Fibroblast of the conjunctiva (primary cell): ENCODE measurements around the gene EHMT1.

Experiments used
- DNase-seq: peaks from one replicate; pipeline ENCODE4 v3.0.0-alpha.2; 2010; ENCODE audit warnings: low read depth

The EHMT1 gene

GRCh38 chr9:137741330-137741729 is 122.5 kb downstream of the EHMT1 start:
- DNase-seq: no peak

GRCh38 chr9:137742698-137743097 is 123.9 kb downstream of the EHMT1 start:
- DNase-seq: no peak

- DNase-seq: no peak
These were observed 124.9 kb downstream of the EHMT1 start for GRCh38 chr9:137743695-137744094.

- no peak for DNase-seq
These were observed 125.9 kb downstream of the EHMT1 start for GRCh38 chr9:137744632-137745183.

GRCh38 chr9:137745541-137745991 is 126.8 kb downstream of the EHMT1 start:
- DNase-seq: no peak

- DNase-seq: no peak
These were observed 129.5 kb downstream of the EHMT1 start for GRCh38 chr9:137748311-137748710.

GRCh38 chr9:137748741-137749140 is 129.9 kb downstream of the EHMT1 start:
- no peak for DNase-seq

GRCh38 chr9:137749511-137749910 is 130.7 kb downstream of the EHMT1 start:
- DNase-seq: no peak

GRCh38 chr9:137750007-137750406 is 131.2 kb downstream of the EHMT1 start:
- DNase-seq: no peak

- no peak for DNase-seq
These were observed 131.8 kb downstream of the EHMT1 start for GRCh38 chr9:137750566-137750965.

- DNase-seq: no peak
These were observed 132.8 kb downstream of the EHMT1 start for GRCh38 chr9:137751616-137752015.

GRCh38 chr9:137752426-137752825 is 133.6 kb downstream of the EHMT1 start:
- DNase-seq: no peak

GRCh38 chr9:137753192-137753765 is 134.5 kb downstream of the EHMT1 start:
- no peak for DNase-seq

- DNase-seq: no peak
These were observed 136.6 kb downstream of the EHMT1 start for GRCh38 chr9:137755261-137755927.

- DNase-seq: no peak
These were observed 137.4 kb downstream of the EHMT1 start for GRCh38 chr9:137756045-137756744.

- no peak for DNase-seq
These were observed 138.3 kb downstream of the EHMT1 start for GRCh38 chr9:137757139-137757538.

- no peak for DNase-seq
These were observed 138.8 kb downstream of the EHMT1 start for GRCh38 chr9:137757613-137758029.

GRCh38 chr9:137758067-137758466 is 139.3 kb downstream of the EHMT1 start:
- DNase-seq: no peak

GRCh38 chr9:137759117-137759516 is 140.3 kb downstream of the EHMT1 start:
- DNase-seq: no peak

- no peak for DNase-seq
These were observed 141.0 kb downstream of the EHMT1 start for GRCh38 chr9:137759649-137760321.

- no peak for DNase-seq
These were observed 141.6 kb downstream of the EHMT1 start for GRCh38 chr9:137760426-137760825.

GRCh38 chr9:137761032-137761431 is 142.2 kb downstream of the EHMT1 start:
- no peak for DNase-seq
